Measurements from ENCODE around the gene TMED3.

GRCh38 chr15:79370716-79371115 is 59.8 kb downstream of the TMED3 start:
- no peak for TF ChIP-seq CTCF (IDR thresholded peaks at IDR 0.05)
- TF ChIP-seq POLR2A (IDR thresholded peaks at IDR 0.05) = no peak
